ENCODE results near the gene TSC2.

TSC2 gene

DNA sequence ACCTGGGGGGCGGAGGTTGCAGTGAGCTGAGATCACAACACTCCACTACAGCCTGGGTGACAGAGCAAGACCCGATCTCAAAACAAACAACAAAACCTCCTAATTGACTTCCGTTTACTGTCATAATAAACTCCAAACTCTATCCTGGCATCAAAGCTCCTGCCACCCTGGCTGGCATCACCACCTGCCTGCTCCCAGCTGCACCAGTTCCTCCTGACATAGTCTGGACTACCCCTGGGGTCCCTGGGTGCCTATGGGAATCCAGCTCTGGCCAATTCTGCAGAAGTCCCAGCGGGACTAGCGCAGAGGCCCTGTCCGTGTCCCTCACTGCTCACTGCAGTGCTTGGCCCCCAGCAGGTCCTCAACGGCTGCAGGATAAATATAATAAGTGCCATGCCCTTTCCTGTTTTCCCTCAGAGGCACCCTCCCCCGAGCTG lies 874 bp upstream of the TSC2 start:
- TF ChIP-seq, protein P1, sequence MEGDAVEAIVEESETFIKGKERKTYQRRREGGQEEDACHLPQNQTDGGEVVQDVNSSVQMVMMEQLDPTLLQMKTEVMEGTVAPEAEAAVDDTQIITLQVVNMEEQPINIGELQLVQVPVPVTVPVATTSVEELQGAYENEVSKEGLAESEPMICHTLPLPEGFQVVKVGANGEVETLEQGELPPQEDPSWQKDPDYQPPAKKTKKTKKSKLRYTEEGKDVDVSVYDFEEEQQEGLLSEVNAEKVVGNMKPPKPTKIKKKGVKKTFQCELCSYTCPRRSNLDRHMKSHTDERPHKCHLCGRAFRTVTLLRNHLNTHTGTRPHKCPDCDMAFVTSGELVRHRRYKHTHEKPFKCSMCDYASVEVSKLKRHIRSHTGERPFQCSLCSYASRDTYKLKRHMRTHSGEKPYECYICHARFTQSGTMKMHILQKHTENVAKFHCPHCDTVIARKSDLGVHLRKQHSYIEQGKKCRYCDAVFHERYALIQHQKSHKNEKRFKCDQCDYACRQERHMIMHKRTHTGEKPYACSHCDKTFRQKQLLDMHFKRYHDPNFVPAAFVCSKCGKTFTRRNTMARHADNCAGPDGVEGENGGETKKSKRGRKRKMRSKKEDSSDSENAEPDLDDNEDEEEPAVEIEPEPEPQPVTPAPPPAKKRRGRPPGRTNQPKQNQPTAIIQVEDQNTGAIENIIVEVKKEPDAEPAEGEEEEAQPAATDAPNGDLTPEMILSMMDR (IDR thresholded peaks at IDR 0.05; ENCODE audit: insufficient read depth, low read length, poor library complexity, severe bottlenecking): no peak
- no peak for DNase-seq (ENCODE audit: extremely low read depth, insufficient read length)
- Histone ChIP-seq H3K36me3 (ENCODE audit: control insufficient read depth, insufficient read depth, low read length) (no peaks in the 10 kb centered on the region; the same call in 1 of the 2 replicates), H3K4me3 (replicated peaks; ENCODE audit: low read depth, low read length) (peak overlapping the region; percentile 91), H3K27me3 (replicated peaks; ENCODE audit: control insufficient read depth, insufficient read depth, low read length) (no peaks in the 10 kb centered on the region)

DNA sequence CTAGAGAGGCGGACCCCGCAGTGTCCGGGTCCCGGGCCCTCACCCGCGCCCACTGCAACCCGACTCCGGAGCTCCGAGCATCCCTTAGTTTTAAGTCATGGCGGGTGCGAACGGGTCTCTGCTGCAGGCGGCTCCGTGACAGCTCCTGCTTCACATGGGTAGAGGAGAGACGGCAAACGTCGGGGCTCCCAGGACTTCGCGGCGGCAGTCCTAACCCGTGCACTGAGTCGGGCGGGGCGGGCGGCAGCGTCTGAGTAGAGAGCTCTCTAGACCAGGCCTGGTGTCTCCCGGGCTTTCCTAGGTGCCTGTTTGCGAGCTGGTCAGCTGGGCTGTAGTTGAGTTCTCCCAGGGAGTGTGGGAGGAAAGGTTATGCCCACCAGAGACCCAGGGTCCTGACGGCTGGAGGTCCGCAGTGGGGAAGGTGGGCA lies 345 bp downstream of the TSC2 start:
- H3K4me3 ChIP-seq (replicated peaks; ENCODE audit: low read depth, low read length): peak overlapping the region; percentile 91
- TF ChIP-seq, protein P1 (IDR thresholded peaks at IDR 0.05; ENCODE audit: insufficient read depth, low read length, poor library complexity, severe bottlenecking): no peak
- H3K27me3 ChIP-seq (replicated peaks; ENCODE audit: control insufficient read depth, insufficient read depth, low read length): no peaks in the 10 kb centered on the region
- peaks cover 9% of the 10 kb centered on the region for H3K36me3 ChIP-seq (ENCODE audit: control insufficient read depth, insufficient read depth, low read length)
- no peak for DNase-seq (ENCODE audit: extremely low read depth, insufficient read length)

DNA sequence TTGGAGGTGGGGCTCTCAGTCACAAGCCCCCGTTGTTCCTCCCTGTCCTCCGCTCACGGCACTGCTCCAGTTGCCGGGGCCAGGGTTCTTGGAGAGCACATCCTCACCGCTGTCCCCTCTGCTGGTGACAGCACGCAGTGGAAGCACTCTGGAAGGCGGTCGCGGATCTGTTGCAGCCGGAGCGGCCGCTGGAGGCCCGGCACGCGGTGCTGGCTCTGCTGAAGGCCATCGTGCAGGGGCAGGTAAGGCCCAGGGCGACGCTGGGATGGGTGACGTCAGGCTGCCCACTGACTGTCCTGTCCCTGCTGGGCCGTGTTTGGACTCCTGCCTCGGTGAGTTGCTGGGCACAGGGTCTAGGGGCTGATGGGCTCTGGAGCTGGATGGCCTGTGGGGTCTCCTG lies 5.4 kb downstream of the TSC2 start:
- TF ChIP-seq, protein P1 (IDR thresholded peaks at IDR 0.05; ENCODE audit: insufficient read depth, low read length, poor library complexity, severe bottlenecking): no peak
- H3K27me3 ChIP-seq (replicated peaks; ENCODE audit: control insufficient read depth, insufficient read depth, low read length): no peaks in the 10 kb centered on the region
- H3K36me3 ChIP-seq (ENCODE audit: control insufficient read depth, insufficient read depth, low read length): peaks cover 22% of the 10 kb centered on the region
- no peak for DNase-seq (ENCODE audit: extremely low read depth, insufficient read length)
- H3K4me3 ChIP-seq (replicated peaks; ENCODE audit: low read depth, low read length): no peak overlapping the region

DNA sequence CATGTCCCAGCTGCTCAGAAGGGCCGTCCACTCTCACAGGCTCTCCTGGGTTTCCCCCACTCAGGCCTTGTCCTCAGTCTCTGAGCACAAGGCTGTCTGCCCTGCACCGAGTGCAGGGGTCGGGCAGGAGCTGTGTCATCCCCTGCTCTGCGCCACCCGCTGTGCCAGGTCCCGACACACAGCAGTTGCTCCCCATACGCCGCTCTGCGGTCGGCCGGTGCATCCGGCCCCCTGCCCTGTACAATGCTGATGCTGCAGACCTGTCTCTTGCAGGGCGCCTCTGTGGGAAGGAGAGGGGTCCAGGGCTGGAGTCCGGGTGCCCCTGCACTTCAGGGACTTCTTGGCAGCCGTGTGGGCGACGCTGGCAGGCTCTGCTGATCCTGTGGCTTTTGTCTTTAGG lies 6.1 kb downstream of the TSC2 start:
- no peaks in the 10 kb centered on the region for H3K27me3 ChIP-seq (replicated peaks; ENCODE audit: control insufficient read depth, insufficient read depth, low read length)
- TF ChIP-seq, protein P1 (IDR thresholded peaks at IDR 0.05; ENCODE audit: insufficient read depth, low read length, poor library complexity, severe bottlenecking): no peak
- no peak for DNase-seq (ENCODE audit: extremely low read depth, insufficient read length)
- peaks cover 22% of the 10 kb centered on the region for H3K36me3 ChIP-seq (ENCODE audit: control insufficient read depth, insufficient read depth, low read length)
- H3K4me3 ChIP-seq (replicated peaks; ENCODE audit: low read depth, low read length): no peak overlapping the region

GRCh38 chr16:2054543-2055245 lies 6.9 kb downstream of the TSC2 start:
- Histone ChIP-seq H3K4me3 (replicated peaks; ENCODE audit: low read depth, low read length) (no peak overlapping the region), H3K36me3 (ENCODE audit: control insufficient read depth, insufficient read depth, low read length) (peaks cover 22% of the 10 kb centered on the region), H3K27me3 (replicated peaks; ENCODE audit: control insufficient read depth, insufficient read depth, low read length) (no peaks in the 10 kb centered on the region)
- no peak for DNase-seq (ENCODE audit: extremely low read depth, insufficient read length)
- TF ChIP-seq, protein P1 (IDR thresholded peaks at IDR 0.05; ENCODE audit: insufficient read depth, low read length, poor library complexity, severe bottlenecking): no peak
